D721Med (cell line): ENCODE results near the gene ACAT1.

Experiments
- DNase-seq: peaks from one replicate; pipeline ENCODE4 v3.0.0; 2011; ENCODE audit warnings: low spot score; ENCODE audit not compliant: insufficient read length
- FAIRE-seq: peaks from 2 replicates; lab custom pipeline; 2011; peaks lifted over from hg19 to GRCh38; lab: Jason Lieb, UNC
- CTCF ChIP-seq: IDR thresholded peaks from 2 replicates; pipeline ENCODE4 v1.5.1; 2012; ENCODE audit warnings: mild to moderate bottlenecking, control low read depth; ENCODE audit not compliant: insufficient read depth; ENCODE audit errors: missing control alignments

Gene ACAT1

GRCh38 chr11:108121274-108122155 is at the start of gene ACAT1:
Gene ACAT1 (plus strand): TSS chr11:108121567. CDS start chr11:108121607, 40 bp downstream.
- no peak for FAIRE-seq
- TF ChIP-seq CTCF = no peak
- peak; percentile 77 for DNase-seq

GRCh38 chr11:108084811-108085210 is 36.6 kb upstream of the ACAT1 start:
- DNase-seq (no peak), FAIRE-seq (peak; percentile 25)
- no peak for TF ChIP-seq CTCF

GRCh38 chr11:108085672-108086071 is 35.7 kb upstream of the ACAT1 start:
- no peak for TF ChIP-seq CTCF
- DNase-seq (no peak), FAIRE-seq (no peak)

GRCh38 chr11:108092134-108092533 is 29.2 kb upstream of the ACAT1 start:
- TF ChIP-seq CTCF = no peak
- DNase-seq = no peak
- no peak for FAIRE-seq

GRCh38 chr11:108093128-108093904 is 28.1 kb upstream of the ACAT1 start:
- TF ChIP-seq CTCF = no peak
- no peak for DNase-seq
- FAIRE-seq = no peak

GRCh38 chr11:108097179-108097578 is 24.2 kb upstream of the ACAT1 start:
- no peak for TF ChIP-seq CTCF
- FAIRE-seq = no peak

More at GRCh38 chr11:108097179-108097578, 24.2 kb upstream of the ACAT1 start:
- no peak for DNase-seq
